Measurements from ENCODE around the gene ALKBH1.
"Not testable (repeated sequence)": the region's sequence is repeated elsewhere in the genome, so short reads cannot be mapped to it uniquely, and the experiment has no call there.

The ALKBH1 gene

DNA sequence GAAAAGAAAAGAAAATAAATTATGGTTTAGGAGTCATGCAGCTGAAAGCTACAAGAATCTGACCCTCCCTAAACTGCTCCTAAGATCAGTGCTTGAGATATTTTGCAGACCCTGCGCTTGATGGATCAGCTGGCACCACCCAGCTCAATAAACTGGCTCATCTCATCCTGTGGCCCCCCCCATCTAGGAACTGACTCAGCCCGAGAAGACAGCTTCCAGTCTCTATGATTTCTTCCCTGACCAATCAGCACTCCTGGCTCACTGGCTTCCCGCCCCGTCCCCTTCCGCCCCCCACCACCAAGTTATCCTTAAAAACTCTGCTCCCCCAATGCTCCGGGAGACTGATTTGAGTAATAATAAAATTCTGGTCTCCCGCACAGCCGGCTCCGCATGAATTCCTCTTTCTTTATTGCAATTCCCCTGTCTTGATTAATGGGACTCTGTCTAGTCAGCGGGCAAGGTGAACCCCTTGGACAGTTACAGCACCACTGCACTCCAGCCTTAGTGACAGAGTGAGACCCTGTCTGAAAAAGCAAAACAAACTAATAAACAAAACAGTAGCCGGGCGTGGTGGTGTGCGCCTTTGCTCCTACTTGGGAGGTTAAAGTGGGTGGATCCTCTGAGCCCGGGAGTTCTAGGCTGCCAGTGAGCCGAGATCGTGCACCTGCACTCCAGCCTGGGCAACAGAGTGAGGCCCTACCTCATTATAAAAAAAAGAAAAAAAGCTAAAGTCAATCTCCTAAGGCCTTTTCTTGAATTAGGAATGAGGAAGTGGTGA lies 66.9 kb downstream of the ALKBH1 start:
- Histone ChIP-seq H3K4me3 (ENCODE audit: low read length) (peak overlapping the region; percentile 70), H3K4me2 (ENCODE audit: low read length) (peak overlapping the region; percentile 89), H3K36me3 (ENCODE audit: control insufficient read depth, low read length) (no peaks in the 10 kb centered on the region), H3K79me2 (ENCODE audit: control insufficient read depth, low read length) (no peaks in the 10 kb centered on the region), H3F3A (ENCODE audit: control insufficient read depth, insufficient read depth) (0 out of 2 replicates have a peak, but pooled peaks cover 2% of the 10 kb centered on the region), H4K20me1 (ENCODE audit: control insufficient read depth, insufficient read depth, low read depth, low read length) (no peaks in the 10 kb centered on the region), H3K9me2 (replicated peaks; ENCODE audit: control insufficient read depth, low read length) (no peaks in the 10 kb centered on the region), H3K9me3 (ENCODE audit: control insufficient read depth, insufficient read depth, low read length) (no peaks in the 10 kb centered on the region), H3K27me3 (ENCODE audit: control insufficient read depth, low read length) (no peaks in the 10 kb centered on the region), H3K4me1 (ENCODE audit: control insufficient read depth, low read length) (peaks cover 19% of the 10 kb centered on the region), H3K27ac (ENCODE audit: low read depth, low read length) (peak overlapping the region; percentile 50)
- TF ChIP-seq, protein P1, sequence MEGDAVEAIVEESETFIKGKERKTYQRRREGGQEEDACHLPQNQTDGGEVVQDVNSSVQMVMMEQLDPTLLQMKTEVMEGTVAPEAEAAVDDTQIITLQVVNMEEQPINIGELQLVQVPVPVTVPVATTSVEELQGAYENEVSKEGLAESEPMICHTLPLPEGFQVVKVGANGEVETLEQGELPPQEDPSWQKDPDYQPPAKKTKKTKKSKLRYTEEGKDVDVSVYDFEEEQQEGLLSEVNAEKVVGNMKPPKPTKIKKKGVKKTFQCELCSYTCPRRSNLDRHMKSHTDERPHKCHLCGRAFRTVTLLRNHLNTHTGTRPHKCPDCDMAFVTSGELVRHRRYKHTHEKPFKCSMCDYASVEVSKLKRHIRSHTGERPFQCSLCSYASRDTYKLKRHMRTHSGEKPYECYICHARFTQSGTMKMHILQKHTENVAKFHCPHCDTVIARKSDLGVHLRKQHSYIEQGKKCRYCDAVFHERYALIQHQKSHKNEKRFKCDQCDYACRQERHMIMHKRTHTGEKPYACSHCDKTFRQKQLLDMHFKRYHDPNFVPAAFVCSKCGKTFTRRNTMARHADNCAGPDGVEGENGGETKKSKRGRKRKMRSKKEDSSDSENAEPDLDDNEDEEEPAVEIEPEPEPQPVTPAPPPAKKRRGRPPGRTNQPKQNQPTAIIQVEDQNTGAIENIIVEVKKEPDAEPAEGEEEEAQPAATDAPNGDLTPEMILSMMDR (IDR thresholded peaks at IDR 0.05; ENCODE audit: low read depth, low read length, poor library complexity, severe bottlenecking) = no peak
- no peak for TF ChIP-seq EZH2phosphoT487 (IDR thresholded peaks at IDR 0.05; ENCODE audit: borderline replicate concordance, low read length)

DNA sequence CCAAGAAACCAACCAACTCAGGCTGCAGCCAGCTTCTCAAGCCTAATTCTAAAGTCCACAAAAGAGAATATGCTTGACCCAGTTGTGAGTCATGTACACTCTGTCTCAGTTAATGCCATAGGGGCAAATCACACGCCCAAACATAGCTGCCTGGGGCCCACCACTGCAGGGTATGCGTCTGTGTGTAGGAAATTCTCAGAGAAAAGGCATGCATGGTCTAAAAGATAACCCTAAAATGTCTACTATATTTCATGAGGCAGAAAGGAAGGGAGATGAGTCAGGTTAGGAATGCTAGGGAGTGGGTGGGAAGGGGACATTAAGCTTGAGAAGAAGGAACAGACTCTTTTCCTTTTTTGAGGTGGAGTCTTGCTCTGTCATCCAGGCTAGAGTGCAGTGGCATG lies 69.1 kb downstream of the ALKBH1 start:
- Histone ChIP-seq H3K9me3 (ENCODE audit: control insufficient read depth, insufficient read depth, low read length) (peaks cover 8% of the 10 kb centered on the region; the same call in 1 of the 2 replicates), H3K36me3 (ENCODE audit: control insufficient read depth, low read length) (no peaks in the 10 kb centered on the region), H3K4me2 (ENCODE audit: low read length) (no peak overlapping the region), H3K4me3 (ENCODE audit: low read length) (no peak overlapping the region), H3K79me2 (ENCODE audit: control insufficient read depth, low read length) (no peaks in the 10 kb centered on the region), H3K4me1 (ENCODE audit: control insufficient read depth, low read length) (peaks cover 19% of the 10 kb centered on the region), H3K27ac (ENCODE audit: low read depth, low read length) (no peak overlapping the region), H3F3A (ENCODE audit: control insufficient read depth, insufficient read depth) (0 out of 2 replicates have a peak, but pooled peaks cover 2% of the 10 kb centered on the region), H4K20me1 (ENCODE audit: control insufficient read depth, insufficient read depth, low read depth, low read length) (no peaks in the 10 kb centered on the region), H3K9me2 (replicated peaks; ENCODE audit: control insufficient read depth, low read length) (no peaks in the 10 kb centered on the region), H3K27me3 (ENCODE audit: control insufficient read depth, low read length) (no peaks in the 10 kb centered on the region)
- TF ChIP-seq, protein P1 (IDR thresholded peaks at IDR 0.05; ENCODE audit: low read depth, low read length, poor library complexity, severe bottlenecking) = no peak
- TF ChIP-seq EZH2phosphoT487 (IDR thresholded peaks at IDR 0.05; ENCODE audit: borderline replicate concordance, low read length) = no peak

DNA sequence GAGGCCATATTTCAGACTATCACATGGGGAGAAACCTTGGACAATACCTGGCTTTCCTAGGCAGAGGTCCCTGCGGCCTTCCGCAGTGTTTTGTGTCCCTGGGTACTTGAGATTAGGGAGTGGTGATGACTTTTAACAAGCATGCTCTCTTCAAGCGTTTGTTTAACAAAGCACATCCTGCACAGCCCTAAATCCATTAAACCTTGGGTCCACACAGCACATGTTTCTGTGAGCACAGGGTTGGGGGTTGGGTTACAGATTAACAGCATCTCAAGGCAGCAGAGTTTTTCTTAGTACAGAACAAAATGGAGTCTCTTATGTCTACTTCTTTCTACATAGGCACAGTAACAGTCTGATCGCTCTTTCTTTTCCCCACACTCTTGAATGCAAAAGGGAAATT lies 72.0 kb downstream of the ALKBH1 start:
- H3K4me1 ChIP-seq (ENCODE audit: control insufficient read depth, low read length); H3K4me2 ChIP-seq (ENCODE audit: low read length); H4K20me1 ChIP-seq (ENCODE audit: control insufficient read depth, insufficient read depth, low read depth, low read length); H3K36me3 ChIP-seq (ENCODE audit: control insufficient read depth, low read length); H3K27me3 ChIP-seq (ENCODE audit: control insufficient read depth, low read length); H3K9me2 ChIP-seq (replicated peaks; ENCODE audit: control insufficient read depth, low read length); H3K79me2 ChIP-seq (ENCODE audit: control insufficient read depth, low read length); H3F3A ChIP-seq (ENCODE audit: control insufficient read depth, insufficient read depth); H3K27ac ChIP-seq (ENCODE audit: low read depth, low read length); H3K4me3 ChIP-seq (ENCODE audit: low read length): not testable (repeated sequence)
- peaks cover 14% of the 10 kb centered on the region; the same call in 1 of the 2 replicates for H3K9me3 ChIP-seq (ENCODE audit: control insufficient read depth, insufficient read depth, low read length)

DNA sequence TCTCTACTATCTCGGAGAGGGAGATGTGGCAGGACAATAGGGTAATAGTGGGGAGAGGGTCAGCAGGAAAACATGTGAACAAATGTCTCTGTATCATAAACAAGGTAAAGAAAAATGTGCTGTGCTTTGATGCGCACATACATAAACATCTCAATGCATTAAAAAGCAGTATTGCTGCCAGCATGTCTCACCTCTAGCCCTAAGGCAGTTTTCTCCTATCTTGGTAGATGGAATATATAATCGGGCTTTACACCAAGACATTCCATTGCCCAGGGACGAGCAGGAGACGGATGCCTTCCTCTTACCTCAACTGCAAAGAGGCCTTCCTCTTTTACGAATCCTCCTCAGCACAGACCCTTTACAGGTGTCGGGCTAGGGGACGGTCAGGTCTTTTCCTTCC lies 72.4 kb downstream of the ALKBH1 start:
- not testable (repeated sequence) for H3K4me2 ChIP-seq (ENCODE audit: low read length); H4K20me1 ChIP-seq (ENCODE audit: control insufficient read depth, insufficient read depth, low read depth, low read length); H3F3A ChIP-seq (ENCODE audit: control insufficient read depth, insufficient read depth); H3K4me1 ChIP-seq (ENCODE audit: control insufficient read depth, low read length); H3K27me3 ChIP-seq (ENCODE audit: control insufficient read depth, low read length); H3K27ac ChIP-seq (ENCODE audit: low read depth, low read length); H3K36me3 ChIP-seq (ENCODE audit: control insufficient read depth, low read length); H3K9me2 ChIP-seq (replicated peaks; ENCODE audit: control insufficient read depth, low read length); H3K4me3 ChIP-seq (ENCODE audit: low read length); H3K79me2 ChIP-seq (ENCODE audit: control insufficient read depth, low read length)
- peaks cover 14% of the 10 kb centered on the region; the same call in 1 of the 2 replicates for H3K9me3 ChIP-seq (ENCODE audit: control insufficient read depth, insufficient read depth, low read length)
